Left lung (tissue), 14 donors: ENCODE measurements around the gene TCF19. TPM values are rescaled to one million over a fixed set of nuclear protein-coding genes. Genes with fewer than 3 reads are reported as not detected.

Experiments used
- ATAC-seq: fragments of 200-7000 bp; cut with Tn5 transposase; one replicate; pipeline ENCODE4 v1.9.1; 2020; ENCODE audit warnings: moderate library complexity
- DNase-seq, 4 donors: peaks; one replicate each; pipeline ENCODE4 v3.0.0-alpha.2; 2013 to 2020
- H3K27ac ChIP-seq, 2 donors: fragments of 200-600 bp; sonication (generic) in 1 of 2; one replicate each; pipeline versions ENCODE4 v1.5.0 to v1.8.0; 2020 to 2021
- H3K27me3 ChIP-seq, 2 donors: fragments of 200-600 bp; sonication (generic) in 1 of 2; one replicate each; pipeline versions ENCODE4 v1.5.0 to v1.8.0; 2020 to 2021
- H3K36me3 ChIP-seq, 2 donors: fragments of 200-600 bp; sonication (generic) in 1 of 2; one replicate each; pipeline versions ENCODE4 v1.5.0 to v1.8.0; 2020 to 2021
- H3K4me1 ChIP-seq, 2 donors: fragments of 200-600 bp; one replicate each; pipeline ENCODE4 v1.8.0; 2021
- H3K4me3 ChIP-seq, 2 donors: fragments of 200-600 bp; sonication (generic) in 1 of 2; one replicate each; pipeline versions ENCODE4 v1.5.0 to v1.8.0; 2020 to 2021; ENCODE audit warnings: mild to moderate bottlenecking in 1 of 2
- H3K9me3 ChIP-seq, 2 donors: fragments of 200-600 bp; sonication (generic) in 1 of 2; one replicate each; pipeline versions ENCODE4 v1.5.0 to v1.8.0; 2020 to 2021
- CTCF ChIP-seq, 2 donors: fragments of 200-600 bp; sonication (generic) in 1 of 2; IDR thresholded peaks; one replicate each; pipeline versions ENCODE4 v1.5.0 to v1.8.0; 2021; ENCODE audit warnings: antibody characterized with exemption in 2 of 2
- intact Hi-C, 2 donors: fragments of 100-400 bp; cut with DNase I; formaldehyde crosslinking; loops; one replicate each; pipeline versions ENCODE4 v1.11.2 to v1.14.2; 2022
- long read RNA-seq, 12 donors: library from polyadenylated mRNA in 2 of 12; unstranded in 2 of 12; transcript quantifications; one replicate each; pipeline ENCODE4 v2.0.0 and lab custom pipeline, GENCODE V29; 2019 to 2026
- polyA plus RNA-seq, 6 donors: library from polyadenylated mRNA; unstranded; fragments of 120-200 nt; gene quantifications; one replicate each; pipeline ENCODE4 v1.2.1, GENCODE V29; 2013; ENCODE audit not compliant: insufficient read length in 6 of 6
- total RNA-seq, 2 donors: library from RNA; stranded (reverse); fragmentation: NEBNext Ultra II Directional; extraction: Animal tissue kit (Norgen Biotek cat#: 25700); gene quantifications; one replicate each; pipeline ENCODE4 v1.2.1, GENCODE V29; 2021
- donor health status: DM: no; HTN: yes; CAD: no.
- donor health status: DM: no; HTN: no; CAD: no.

TCF19 gene
- total RNA-seq: 10 to 100 TPM; 16.7 to 18.0 TPM
- 10 to 100 TPM; 15.8 to 26.4 (median 19.0) TPM for polyA plus RNA-seq
- long read RNA-seq, donor 1, partial matches to known transcripts: 7 of 9 reads
- long read RNA-seq, donor 1, other reads (novel, unspliced or antisense): 0 of 9 reads
- long read RNA-seq, donor 2, partial matches to known transcripts: 0 of 1 reads
- long read RNA-seq, donor 2, other reads (novel, unspliced or antisense): 0 of 1 reads
- long read RNA-seq, donor 3, partial matches to known transcripts: 0 of 4 reads
- long read RNA-seq, donor 3, other reads (novel, unspliced or antisense): 0 of 4 reads
- long read RNA-seq, donor 4, transcript TCF19-201 (4 exons, 3,039 nt): major isoform, 5 of 8 reads
- long read RNA-seq, donor 4, partial matches to known transcripts: 2 of 8 reads
- long read RNA-seq, donor 4, other reads (novel, unspliced or antisense): 0 of 8 reads
- long read RNA-seq, donor 5: 0 reads
- long read RNA-seq, donor 6, partial matches to known transcripts: 0 of 3 reads
- long read RNA-seq, donor 6, other reads (novel, unspliced or antisense): 0 of 3 reads
- long read RNA-seq, donor 7, partial matches to known transcripts: 0 of 4 reads
- long read RNA-seq, donor 7, other reads (novel, unspliced or antisense): 0 of 4 reads
- long read RNA-seq, donor 8, partial matches to known transcripts: 0 of 2 reads
- long read RNA-seq, donor 8, other reads (novel, unspliced or antisense): 0 of 2 reads
- long read RNA-seq, donor 9: 0 reads
- long read RNA-seq, donor 10, partial matches to known transcripts: 0 of 5 reads
- long read RNA-seq, donor 10, other reads (novel, unspliced or antisense): 1 of 5 reads
- long read RNA-seq, donor 11, partial matches to known transcripts: 0 of 2 reads
- long read RNA-seq, donor 11, other reads (novel, unspliced or antisense): 0 of 2 reads
- long read RNA-seq, donor 12, partial matches to known transcripts: 0 of 1 reads
- long read RNA-seq, donor 12, other reads (novel, unspliced or antisense): 0 of 1 reads

GRCh38 chr6:31158140-31158862, at the start of gene TCF19:
Gene TCF19, plus strand, starts transcription at chr6:31158589. Its CDS starts 881 bp downstream, at chr6:31159470.
- DNase-seq (peak; percentile 98 to 100 (median 100)), ATAC-seq (peak; percentile 97)
- H3K9me3 ChIP-seq: no peaks in the 10 kb centered on the region
- intact Hi-C loops: no loop called here
- H3K4me3 ChIP-seq: peak within 1 kb of the TSS; percentile 57 to 83
- peaks cover 0 to 29% of the 10 kb centered on the region in 2 donors for H3K36me3 ChIP-seq
- peak within 1 kb of the TSS; percentile 59 to 73 for H3K27ac ChIP-seq
- no peak for TF ChIP-seq CTCF (IDR thresholded peaks at IDR 0.05)
- no peaks in the 10 kb centered on the region for H3K27me3 ChIP-seq
- peaks cover 7 to 24% of the 10 kb centered on the region in 2 donors for H3K4me1 ChIP-seq

GRCh38 chr6:31110825-31111582, 47.4 kb upstream of the TCF19 start:
- H3K27ac ChIP-seq: no peak overlapping the region
- no peaks in the 10 kb centered on the region for H3K9me3 ChIP-seq
- H3K27me3 ChIP-seq: peaks cover 0 to 3% of the 10 kb centered on the region in 2 donors
- intact Hi-C loops: no loop called here
- no peak overlapping the region for H3K4me3 ChIP-seq
- DNase-seq (no peak), ATAC-seq (no peak)
- TF ChIP-seq CTCF (IDR thresholded peaks at IDR 0.05): no peak
- no peaks in the 10 kb centered on the region for H3K36me3 ChIP-seq
- H3K4me1 ChIP-seq: peaks cover 11 to 22% of the 10 kb centered on the region in 2 donors

- H3K27me3 ChIP-seq: peaks cover 0 to 3% of the 10 kb centered on the region in 2 donors
- no peaks in the 10 kb centered on the region for H3K9me3 ChIP-seq
- H3K27ac ChIP-seq: no peak overlapping the region
- H3K4me3 ChIP-seq: no peak overlapping the region
- no peak for TF ChIP-seq CTCF (IDR thresholded peaks at IDR 0.05)
- peaks cover 11 to 22% of the 10 kb centered on the region in 2 donors for H3K4me1 ChIP-seq
- ATAC-seq: no peak
- intact Hi-C loops: no loop called here
- no peaks in the 10 kb centered on the region for H3K36me3 ChIP-seq
- no peak for DNase-seq
Measured at GRCh38 chr6:31111712-31112111, 46.7 kb upstream of the TCF19 start.

GRCh38 chr6:31112478-31112877, 45.9 kb upstream of the TCF19 start, which contains the start of gene C6orf15:
Gene C6orf15, minus strand, starts transcription at chr6:31112575. Its CDS starts 20 bp downstream, at chr6:31112555.
- TF ChIP-seq CTCF (IDR thresholded peaks at IDR 0.05): no peak
- no peaks in the 10 kb centered on the region for H3K9me3 ChIP-seq
- peaks cover 0 to 3% of the 10 kb centered on the region in 2 donors for H3K27me3 ChIP-seq
- no peak within 1 kb of the TSS for H3K27ac ChIP-seq
- intact Hi-C loops: no loop called here
- DNase-seq (no peak), ATAC-seq (no peak)
- peaks cover 11 to 22% of the 10 kb centered on the region in 2 donors for H3K4me1 ChIP-seq
- no peaks in the 10 kb centered on the region for H3K36me3 ChIP-seq
- H3K4me3 ChIP-seq: no peak within 1 kb of the TSS
